A549 (cell line): ENCODE results near the gene FARP2.

Experiments
- BHLHE40 ChIP-seq: IDR thresholded peaks from 2 replicates; pipeline ENCODE4 v1.6.1; 2012; ENCODE audit warnings: low read depth, low read length, inconsistent platforms
- CTCF ChIP-seq: fragments of >200 bp; sonication (Bioruptor Twin); formaldehyde crosslinking; IDR thresholded peaks from 3 replicates; pipeline ENCODE4 v1.5.1; 2016
- FOSL2 ChIP-seq, 2 experiments: fragments of 450-650 bp in 1 of 2; fragments of >200 bp in 1 of 2; sonication (Bioruptor Twin) in 1 of 2; formaldehyde crosslinking; IDR thresholded peaks; 2 replicates each; pipeline versions ENCODE4 v1.5.0 to v1.6.1; 2016 to 2020; ENCODE audit warnings: mild to moderate bottlenecking in 1 of 2, moderate library complexity in 1 of 2
- POLR2A ChIP-seq: IDR thresholded peaks from 2 replicates; pipeline ENCODE4 v1.6.1; 2012; ENCODE audit warnings: mild to moderate bottlenecking, low read length
- TF ChIP-seq, protein P1 (sequence below): fragments of 200-600 bp; sonication (generic); IDR thresholded peaks from 2 replicates; pipeline ENCODE4 v1.6.1; 2016; ENCODE audit warnings: antibody characterized with exemption, mild to moderate bottlenecking, moderate library complexity

GRCh38 chr2:241344925-241345651, 11.0 kb upstream of the FARP2 start:
- no peak for TF ChIP-seq CTCF
- no peak for TF ChIP-seq FOSL2 (IDR thresholded peaks at IDR 0.05)
- no peak for TF ChIP-seq FOSL2 (CRISPR knock-in tag; IDR thresholded peaks at IDR 0.05)
- TF ChIP-seq BHLHE40: no peak
- TF ChIP-seq, protein P1, sequence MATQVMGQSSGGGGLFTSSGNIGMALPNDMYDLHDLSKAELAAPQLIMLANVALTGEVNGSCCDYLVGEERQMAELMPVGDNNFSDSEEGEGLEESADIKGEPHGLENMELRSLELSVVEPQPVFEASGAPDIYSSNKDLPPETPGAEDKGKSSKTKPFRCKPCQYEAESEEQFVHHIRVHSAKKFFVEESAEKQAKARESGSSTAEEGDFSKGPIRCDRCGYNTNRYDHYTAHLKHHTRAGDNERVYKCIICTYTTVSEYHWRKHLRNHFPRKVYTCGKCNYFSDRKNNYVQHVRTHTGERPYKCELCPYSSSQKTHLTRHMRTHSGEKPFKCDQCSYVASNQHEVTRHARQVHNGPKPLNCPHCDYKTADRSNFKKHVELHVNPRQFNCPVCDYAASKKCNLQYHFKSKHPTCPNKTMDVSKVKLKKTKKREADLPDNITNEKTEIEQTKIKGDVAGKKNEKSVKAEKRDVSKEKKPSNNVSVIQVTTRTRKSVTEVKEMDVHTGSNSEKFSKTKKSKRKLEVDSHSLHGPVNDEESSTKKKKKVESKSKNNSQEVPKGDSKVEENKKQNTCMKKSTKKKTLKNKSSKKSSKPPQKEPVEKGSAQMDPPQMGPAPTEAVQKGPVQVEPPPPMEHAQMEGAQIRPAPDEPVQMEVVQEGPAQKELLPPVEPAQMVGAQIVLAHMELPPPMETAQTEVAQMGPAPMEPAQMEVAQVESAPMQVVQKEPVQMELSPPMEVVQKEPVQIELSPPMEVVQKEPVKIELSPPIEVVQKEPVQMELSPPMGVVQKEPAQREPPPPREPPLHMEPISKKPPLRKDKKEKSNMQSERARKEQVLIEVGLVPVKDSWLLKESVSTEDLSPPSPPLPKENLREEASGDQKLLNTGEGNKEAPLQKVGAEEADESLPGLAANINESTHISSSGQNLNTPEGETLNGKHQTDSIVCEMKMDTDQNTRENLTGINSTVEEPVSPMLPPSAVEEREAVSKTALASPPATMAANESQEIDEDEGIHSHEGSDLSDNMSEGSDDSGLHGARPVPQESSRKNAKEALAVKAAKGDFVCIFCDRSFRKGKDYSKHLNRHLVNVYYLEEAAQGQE: no peak
- TF ChIP-seq POLR2A: no peak
